Measurements from ENCODE around the gene MIGA1.
A peak's percentile ranks its signal among the peaks of the same experiment; 100 is the strongest.
"Not testable (repeated sequence)": the region's sequence is repeated elsewhere in the genome, so short reads cannot be mapped to it uniquely, and the experiment has no call there.

MIGA1 gene, protein sequence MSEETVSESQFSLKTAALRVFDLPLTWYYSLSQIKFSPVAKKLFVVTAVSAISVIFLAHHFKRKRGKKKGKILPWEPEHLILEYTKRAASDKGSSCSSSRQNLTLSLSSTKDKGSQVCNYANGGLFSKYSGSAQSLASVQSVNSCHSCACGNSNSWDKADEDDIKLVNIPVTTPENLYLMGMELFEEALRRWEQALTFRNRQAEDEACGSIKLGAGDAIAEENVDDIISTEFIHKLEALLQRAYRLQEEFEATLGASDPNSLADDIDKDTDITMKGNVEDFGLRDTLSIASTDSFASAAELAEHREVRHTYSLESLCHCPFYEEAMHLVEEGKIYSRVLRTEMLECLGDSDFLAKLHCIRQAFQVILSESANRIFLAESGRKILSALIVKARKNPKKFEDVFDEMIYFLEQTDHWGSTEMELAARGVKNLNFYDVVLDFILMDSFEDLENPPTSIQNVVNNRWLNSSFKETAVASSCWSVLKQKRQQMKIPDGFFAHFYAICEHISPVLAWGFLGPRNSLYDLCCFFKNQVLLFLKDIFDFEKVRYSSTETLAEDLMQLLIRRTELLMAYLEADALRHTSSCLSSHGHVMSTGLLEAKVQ

DNA sequence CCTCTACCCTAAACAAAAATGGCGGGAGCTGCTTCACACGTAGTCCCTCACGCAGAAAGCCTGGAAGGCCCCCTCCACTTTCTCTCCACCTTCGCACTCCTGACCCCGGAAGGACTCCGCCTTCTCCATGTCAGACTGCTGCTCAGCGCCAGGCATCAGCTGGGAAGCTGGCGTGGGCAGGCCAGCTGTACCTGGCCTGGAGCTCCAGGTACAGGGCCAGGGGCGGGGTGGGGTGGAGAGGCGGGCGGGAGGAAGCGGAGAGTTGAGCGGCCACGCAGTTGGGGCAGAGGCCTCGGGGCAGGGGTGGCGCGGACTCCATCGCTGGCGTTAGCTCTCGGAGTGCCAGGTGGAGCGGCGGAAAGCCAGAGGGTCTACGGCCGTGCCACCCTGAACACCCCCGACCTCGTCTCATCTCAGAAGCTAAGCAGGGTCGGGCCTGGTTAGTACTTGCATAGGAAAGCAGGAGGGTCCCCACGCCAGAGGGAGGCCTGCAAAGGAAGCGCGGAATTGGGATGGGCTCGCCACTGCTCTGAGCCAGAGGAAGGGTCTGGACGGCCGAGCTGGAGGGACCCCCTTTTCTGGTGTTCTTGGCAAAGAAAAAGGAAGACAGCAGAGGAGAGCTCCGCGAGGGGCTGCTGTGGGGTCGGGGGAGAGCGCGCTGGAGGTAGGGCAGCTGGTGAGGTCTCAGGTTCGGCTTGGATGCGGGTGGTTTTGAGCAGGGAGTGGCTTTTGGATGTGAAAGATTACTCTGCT, at the start of gene MIGA1:
MIGA1 (plus strand) TSS at position 121 of the 753 bp plus-strand sequence. CDS start 3,604 bp downstream, outside the sequence.
- Histone ChIP-seq H3K4me1 (ENCODE audit: insufficient read depth, low read length) (peaks cover 7% of the 10 kb centered on the region), H3K4me3 (ENCODE audit: low read length) (peak within 1 kb of the TSS; percentile 90), H3K9me3 (ENCODE audit: low read length) (peaks cover 5% of the 10 kb centered on the region), H3K27me3 (ENCODE audit: insufficient read depth, low read length) (no peaks in the 10 kb centered on the region), H2AFZ (ENCODE audit: low read depth, low read length) (peak within 1 kb of the TSS; percentile 100), H3K36me3 (ENCODE audit: insufficient read depth, low read length) (peaks cover 10% of the 10 kb centered on the region)

DNA sequence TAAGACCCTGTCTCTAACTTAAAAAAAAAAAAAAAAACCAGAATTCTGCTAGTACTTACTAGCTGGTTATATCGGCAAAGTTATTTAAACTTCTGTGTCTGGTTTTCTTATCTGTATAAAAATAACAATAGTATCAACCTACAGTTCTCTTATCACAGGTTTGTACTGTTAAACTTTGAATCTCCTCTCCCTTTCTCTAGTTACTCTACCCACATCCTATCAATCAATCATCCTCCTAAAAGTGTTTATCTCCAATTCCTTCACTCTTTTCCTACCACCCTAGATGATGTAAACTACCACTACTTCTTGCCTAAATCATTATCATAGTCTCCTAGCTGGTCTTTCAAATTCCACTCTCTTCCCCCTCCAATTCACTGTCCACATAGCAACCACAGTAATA, 47.4 kb upstream of the MIGA1 start:
- H2AFZ ChIP-seq (ENCODE audit: low read depth, low read length): no peak overlapping the region
- no peaks in the 10 kb centered on the region for H3K27me3 ChIP-seq (ENCODE audit: insufficient read depth, low read length)
- no peaks in the 10 kb centered on the region for H3K4me1 ChIP-seq (ENCODE audit: insufficient read depth, low read length)
- peaks cover 2% of the 10 kb centered on the region for H3K9me3 ChIP-seq (ENCODE audit: low read length)
- H3K36me3 ChIP-seq (ENCODE audit: insufficient read depth, low read length): peaks cover 61% of the 10 kb centered on the region
- H3K4me3 ChIP-seq (ENCODE audit: low read length): no peak overlapping the region

DNA sequence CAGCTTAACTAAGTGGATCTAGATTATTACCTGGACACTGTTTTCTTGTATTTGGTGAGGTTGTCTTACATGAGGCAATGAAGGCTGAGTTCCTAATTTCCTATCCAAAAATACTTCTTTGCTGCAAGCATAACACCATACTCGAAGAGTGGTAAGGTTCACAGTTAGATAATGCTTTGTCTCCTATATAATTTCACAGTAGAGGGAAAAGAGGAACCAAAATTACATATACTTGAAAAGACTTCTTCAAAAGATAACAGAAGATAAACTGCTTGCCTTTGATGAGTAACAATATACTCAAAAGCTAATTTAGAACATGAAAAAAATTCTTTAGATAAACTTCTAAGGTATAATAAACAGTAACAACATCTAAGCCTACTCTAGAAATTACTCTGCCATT, 40.2 kb upstream of the MIGA1 start:
- peaks cover 32% of the 10 kb centered on the region for H3K36me3 ChIP-seq (ENCODE audit: insufficient read depth, low read length)
- H3K4me3 ChIP-seq (ENCODE audit: low read length): no peak overlapping the region
- H3K9me3 ChIP-seq (ENCODE audit: low read length): peaks cover 2% of the 10 kb centered on the region
- no peak overlapping the region for H2AFZ ChIP-seq (ENCODE audit: low read depth, low read length)
- peaks cover 4% of the 10 kb centered on the region for H3K4me1 ChIP-seq (ENCODE audit: insufficient read depth, low read length)
- H3K27me3 ChIP-seq (ENCODE audit: insufficient read depth, low read length): no peaks in the 10 kb centered on the region

DNA sequence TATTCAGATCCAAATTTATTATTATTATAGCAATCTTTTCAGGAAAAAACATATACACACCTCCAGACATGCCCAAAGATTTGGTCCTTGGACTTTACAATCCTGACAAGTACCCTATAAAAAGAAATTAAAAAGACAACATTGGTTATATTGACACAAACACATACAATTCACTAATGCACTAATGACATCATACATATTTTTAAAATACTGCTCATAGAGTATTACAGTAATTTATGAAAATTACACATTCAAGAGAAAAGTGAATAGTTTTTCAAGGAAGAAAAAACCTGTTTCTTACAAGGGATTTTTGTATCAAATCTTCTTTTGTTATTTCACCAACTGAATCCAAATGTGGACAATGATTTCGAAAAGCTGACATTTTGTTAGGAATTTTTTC, 38.1 kb upstream of the MIGA1 start:
- Histone ChIP-seq H2AFZ (ENCODE audit: low read depth, low read length) (no peak overlapping the region), H3K9me3 (ENCODE audit: low read length) (peaks cover 3% of the 10 kb centered on the region), H3K36me3 (ENCODE audit: insufficient read depth, low read length) (peaks cover 21% of the 10 kb centered on the region), H3K4me1 (ENCODE audit: insufficient read depth, low read length) (peaks cover 4% of the 10 kb centered on the region), H3K4me3 (ENCODE audit: low read length) (no peak overlapping the region), H3K27me3 (ENCODE audit: insufficient read depth, low read length) (no peaks in the 10 kb centered on the region)

DNA sequence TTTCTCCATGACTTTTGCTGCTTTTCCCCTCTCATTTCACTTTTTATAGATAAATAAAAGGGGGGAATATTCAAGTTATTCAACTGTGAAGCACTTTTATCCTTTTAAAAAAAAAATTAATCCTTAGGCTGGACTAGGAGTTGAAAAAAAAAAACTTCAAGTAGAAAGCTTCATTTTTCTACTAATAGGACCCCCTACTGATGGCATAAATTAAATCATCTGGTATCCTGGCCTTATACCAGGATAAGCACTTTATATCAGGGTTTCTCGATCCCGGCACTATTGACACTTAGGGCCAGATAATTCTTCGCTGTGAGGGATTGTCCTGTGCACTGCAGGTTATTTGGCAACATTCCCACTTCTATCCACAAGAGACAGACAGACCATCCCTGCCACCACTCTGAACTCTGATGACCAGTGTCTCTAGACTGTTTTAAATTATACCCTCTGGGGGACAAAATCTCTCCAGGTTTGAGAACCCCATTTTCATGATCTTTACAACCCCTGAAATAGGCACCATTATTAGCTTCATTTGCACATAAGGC, 37.4 kb upstream of the MIGA1 start:
- Histone ChIP-seq H3K9me3 (ENCODE audit: low read length) (peaks cover 3% of the 10 kb centered on the region), H3K36me3 (ENCODE audit: insufficient read depth, low read length) (peaks cover 17% of the 10 kb centered on the region), H2AFZ (ENCODE audit: low read depth, low read length) (no peak overlapping the region), H3K27me3 (ENCODE audit: insufficient read depth, low read length) (no peaks in the 10 kb centered on the region), H3K4me3 (ENCODE audit: low read length) (no peak overlapping the region), H3K4me1 (ENCODE audit: insufficient read depth, low read length) (peaks cover 4% of the 10 kb centered on the region)

DNA sequence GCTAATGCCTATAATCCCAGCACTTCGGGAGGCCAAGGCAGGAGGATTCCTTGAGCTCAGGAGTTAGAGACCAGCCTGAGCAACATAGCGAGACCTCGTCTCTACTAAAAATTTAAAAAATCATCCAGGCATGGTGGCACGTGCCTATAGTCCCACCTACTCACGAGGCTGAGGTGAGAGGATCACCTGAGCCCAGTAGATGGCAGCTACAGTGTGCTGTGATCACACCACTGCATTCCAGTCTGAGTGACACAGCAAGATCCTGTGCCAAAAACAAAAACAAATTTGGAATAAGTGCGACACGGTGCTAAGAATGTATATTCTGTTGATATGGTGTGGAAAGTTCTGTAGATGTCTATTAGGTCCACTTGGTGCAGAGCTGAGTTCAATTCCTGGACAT, 34.9 kb upstream of the MIGA1 start:
- Histone ChIP-seq H3K36me3 (ENCODE audit: insufficient read depth, low read length) (peaks cover 3% of the 10 kb centered on the region), H3K27me3 (ENCODE audit: insufficient read depth, low read length) (no peaks in the 10 kb centered on the region), H3K4me3 (ENCODE audit: low read length) (no peak overlapping the region), H3K4me1 (ENCODE audit: insufficient read depth, low read length) (peaks cover 4% of the 10 kb centered on the region), H2AFZ (ENCODE audit: low read depth, low read length) (no peak overlapping the region), H3K9me3 (ENCODE audit: low read length) (peaks cover 3% of the 10 kb centered on the region)

DNA sequence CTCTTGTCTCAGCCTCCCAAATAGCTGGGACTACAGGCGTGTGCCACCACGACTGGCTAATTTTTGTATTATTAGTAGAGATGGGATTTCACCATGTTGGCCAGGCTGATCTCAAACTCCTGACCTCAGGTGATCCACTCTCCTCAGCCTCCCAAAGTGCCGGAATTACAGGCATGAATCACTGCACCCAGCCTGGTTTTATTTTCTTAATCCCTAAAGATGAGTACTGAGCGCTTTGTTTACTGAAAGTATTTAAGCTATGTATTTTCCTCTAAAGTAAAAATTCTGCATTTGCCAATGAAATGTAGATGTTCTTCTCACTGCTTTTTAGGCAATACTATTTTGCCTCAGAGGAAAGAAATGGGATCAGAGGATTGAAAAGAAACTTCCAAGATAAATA, 30.0 kb upstream of the MIGA1 start:
- not testable (repeated sequence) for H3K27me3 ChIP-seq (ENCODE audit: insufficient read depth, low read length); H3K4me1 ChIP-seq (ENCODE audit: insufficient read depth, low read length); H3K36me3 ChIP-seq (ENCODE audit: insufficient read depth, low read length); H3K4me3 ChIP-seq (ENCODE audit: low read length); H3K9me3 ChIP-seq (ENCODE audit: low read length); H2AFZ ChIP-seq (ENCODE audit: low read depth, low read length)

DNA sequence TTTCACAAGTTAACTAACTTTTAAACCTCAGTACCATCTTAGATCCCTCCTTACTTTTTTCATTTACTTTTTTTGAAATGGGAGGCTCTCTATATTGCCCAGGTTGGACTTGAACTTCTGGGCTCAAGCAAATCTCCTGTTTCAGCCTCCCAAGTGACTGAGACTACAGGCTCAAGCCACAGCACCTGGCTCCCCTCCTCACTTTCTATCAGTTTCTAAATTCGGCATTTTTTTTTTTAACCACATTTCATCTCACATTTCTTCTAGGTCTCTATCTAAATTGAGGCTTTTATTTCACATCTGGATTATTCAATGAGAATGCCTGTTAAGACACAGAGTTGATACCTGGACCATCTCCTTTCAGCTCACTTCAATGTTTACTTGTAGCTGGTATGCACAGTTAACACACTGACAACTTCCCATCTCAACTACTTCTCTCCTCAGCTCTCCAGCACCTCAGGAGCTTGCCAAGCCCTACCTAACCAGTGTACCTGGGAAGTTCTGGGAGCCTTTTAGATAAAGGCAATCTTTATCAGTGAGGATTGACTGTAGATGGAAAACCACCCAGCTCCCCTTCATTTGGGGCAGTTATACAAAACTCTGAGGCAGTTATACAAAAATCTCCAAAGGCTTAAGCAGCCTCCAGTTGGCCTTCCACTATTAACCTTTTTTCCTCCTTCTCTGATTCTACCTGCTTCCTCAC, 23.2 kb upstream of the MIGA1 start:
- H3K9me3 ChIP-seq (ENCODE audit: low read length): no peaks in the 10 kb centered on the region
- H3K4me1 ChIP-seq (ENCODE audit: insufficient read depth, low read length): peaks cover 4% of the 10 kb centered on the region
- no peaks in the 10 kb centered on the region for H3K36me3 ChIP-seq (ENCODE audit: insufficient read depth, low read length)
- no peaks in the 10 kb centered on the region for H3K27me3 ChIP-seq (ENCODE audit: insufficient read depth, low read length)
- H2AFZ ChIP-seq (ENCODE audit: low read depth, low read length): no peak overlapping the region
- no peak overlapping the region for H3K4me3 ChIP-seq (ENCODE audit: low read length)

DNA sequence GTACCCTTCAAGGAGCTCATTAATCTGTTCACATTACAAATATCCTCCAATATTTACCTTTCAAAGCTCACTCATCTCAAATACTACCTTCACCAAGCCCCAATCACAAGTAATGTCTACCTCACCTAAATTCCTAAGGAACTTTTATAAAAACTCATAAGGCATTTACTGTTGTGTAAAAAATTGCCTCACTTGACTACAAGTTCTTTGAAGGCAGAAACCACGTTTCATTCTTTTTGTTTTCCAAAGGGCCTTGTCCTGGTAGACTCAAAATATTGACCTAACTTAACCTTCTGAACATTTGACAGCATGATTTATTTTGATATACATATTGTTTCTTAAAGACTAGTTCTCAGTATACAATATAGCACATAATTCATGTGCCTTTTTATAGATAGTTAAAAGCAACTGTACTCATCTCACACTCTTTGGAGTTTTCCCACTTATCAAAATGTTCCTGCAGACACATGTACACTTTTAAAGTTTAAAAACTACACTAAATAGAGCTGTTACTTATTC, 22.3 kb upstream of the MIGA1 start:
- no peaks in the 10 kb centered on the region for H3K27me3 ChIP-seq (ENCODE audit: insufficient read depth, low read length)
- peaks cover 4% of the 10 kb centered on the region for H3K4me1 ChIP-seq (ENCODE audit: insufficient read depth, low read length)
- no peaks in the 10 kb centered on the region for H3K36me3 ChIP-seq (ENCODE audit: insufficient read depth, low read length)
- no peaks in the 10 kb centered on the region for H3K9me3 ChIP-seq (ENCODE audit: low read length)
- no peak overlapping the region for H3K4me3 ChIP-seq (ENCODE audit: low read length)
- H2AFZ ChIP-seq (ENCODE audit: low read depth, low read length): no peak overlapping the region

DNA sequence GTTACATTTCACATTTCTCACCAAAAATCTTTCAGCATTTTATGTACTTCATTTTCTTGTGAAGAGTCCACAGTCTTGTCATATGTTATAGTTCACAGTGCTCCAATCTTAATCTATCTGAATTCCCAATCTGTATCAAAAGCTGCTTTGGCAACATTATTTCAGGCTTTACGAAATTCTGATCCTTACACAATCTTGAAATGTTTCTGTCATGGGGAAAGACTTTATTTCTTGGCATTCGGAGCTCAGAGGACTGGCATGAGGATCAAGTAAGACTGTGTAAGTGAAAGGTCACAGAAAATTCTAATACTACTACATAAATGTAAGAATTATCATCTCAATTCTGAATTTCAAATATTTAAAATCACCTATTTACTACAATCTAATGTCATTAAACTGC, 21.8 kb upstream of the MIGA1 start:
- H3K36me3 ChIP-seq (ENCODE audit: insufficient read depth, low read length): no peaks in the 10 kb centered on the region
- no peaks in the 10 kb centered on the region for H3K9me3 ChIP-seq (ENCODE audit: low read length)
- H3K27me3 ChIP-seq (ENCODE audit: insufficient read depth, low read length): no peaks in the 10 kb centered on the region
- H3K4me1 ChIP-seq (ENCODE audit: insufficient read depth, low read length): peaks cover 4% of the 10 kb centered on the region
- H3K4me3 ChIP-seq (ENCODE audit: low read length): no peak overlapping the region
- no peak overlapping the region for H2AFZ ChIP-seq (ENCODE audit: low read depth, low read length)

DNA sequence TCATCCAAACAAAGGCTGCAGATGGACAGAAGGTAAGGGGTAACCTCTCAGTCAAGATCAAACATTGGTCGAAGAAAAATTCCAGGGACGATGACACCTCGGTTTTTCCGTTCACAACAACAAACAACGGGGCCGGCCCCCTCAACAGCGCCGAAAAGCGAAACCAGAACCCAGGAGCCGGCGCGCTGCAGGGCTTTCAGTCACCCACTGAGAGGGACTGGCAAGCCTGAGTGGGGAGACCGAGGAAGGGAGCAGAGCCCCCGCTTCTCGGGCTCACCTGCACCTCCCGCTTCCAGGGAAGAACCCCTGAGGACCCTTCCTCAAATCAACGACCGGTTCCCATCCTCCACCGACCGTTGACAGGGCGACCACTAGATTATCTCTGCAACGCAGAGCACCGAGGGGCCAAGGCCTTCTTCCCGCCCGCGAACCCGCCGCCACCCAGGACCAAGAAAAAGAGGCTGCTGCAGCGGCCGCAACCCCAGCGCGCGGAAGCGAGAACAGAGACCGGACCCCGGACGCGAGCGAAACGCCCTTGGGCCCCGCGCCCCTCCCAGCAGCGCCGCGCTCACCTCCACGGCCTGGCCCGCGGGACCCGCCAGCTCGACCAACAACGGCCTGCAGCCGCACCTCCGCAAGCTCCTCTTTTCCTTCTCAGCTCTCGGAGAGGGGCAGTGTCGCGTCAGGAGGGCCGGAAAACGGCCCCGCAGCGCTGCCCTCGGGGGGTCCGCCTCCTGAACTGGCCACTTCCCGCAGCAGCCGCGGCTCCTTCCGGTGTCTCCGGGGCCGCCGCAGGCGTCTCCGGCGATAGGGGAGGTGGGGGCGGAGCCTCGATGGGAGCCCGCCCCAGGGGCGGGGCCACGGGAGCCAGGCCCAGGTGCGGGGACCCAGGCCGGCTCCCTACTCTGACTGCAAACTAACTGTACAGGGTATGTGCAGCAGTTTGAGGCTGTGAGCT, 20.1 kb upstream of the MIGA1 start, which contains the start of gene USP33:
USP33 (minus strand) TSS at position 782 of the 958 bp plus-strand sequence. CDS start 18,155 bp downstream, outside the sequence.
- H3K4me1 ChIP-seq (ENCODE audit: insufficient read depth, low read length): peaks cover 4% of the 10 kb centered on the region
- no peaks in the 10 kb centered on the region for H3K36me3 ChIP-seq (ENCODE audit: insufficient read depth, low read length)
- no peaks in the 10 kb centered on the region for H3K27me3 ChIP-seq (ENCODE audit: insufficient read depth, low read length)
- H3K9me3 ChIP-seq (ENCODE audit: low read length): no peaks in the 10 kb centered on the region
- peak within 1 kb of the TSS; percentile 63 for H2AFZ ChIP-seq (ENCODE audit: low read depth, low read length)
- peak within 1 kb of the TSS; percentile 81 for H3K4me3 ChIP-seq (ENCODE audit: low read length)
